IMR-90 (cell line): ENCODE data around the gene MINAR1. TPM values are rescaled to one million over a fixed set of nuclear protein-coding genes. Genes with fewer than 3 reads are reported as not detected.
A peak's percentile ranks its signal among the peaks of the same experiment; 100 is the strongest.

Experiments
- ATAC-seq: fragments of 200-7000 bp; cut with Tn5 transposase; 2 replicates; pipeline ENCODE4 v1.9.1; 2020; ENCODE audit warnings: low read depth, mild to moderate bottlenecking, moderate library complexity
- BruUV-seq: library from RNA; stranded (reverse); fragments of 400-500 nt; replicated peaks from 2 replicates; lab custom pipeline; 2021; lab: Mats Ljungman, UMichigan
- CTCF ChIA-PET: fragments of 300-600 bp; formaldehyde crosslinking; extraction: SDS; loops from one replicate; lab custom pipeline; 2021; ENCODE audit warnings: antibody characterized with exemption; lab: Yijun Ruan, JAX
- POLR2A ChIA-PET: fragments of 300-600 bp; sonication (Branson Sonifier 250); formaldehyde crosslinking; loops from one replicate; lab custom pipeline; 2022; ENCODE audit warnings: antibody characterized with exemption; ENCODE audit not compliant: unreplicated experiment; lab: Charles Lee
- DNase-seq: peaks from one replicate; pipeline ENCODE4 v3.0.0; 2013
- H2AFZ ChIP-seq: replicated peaks from 2 replicates; pipeline ENCODE3; 2013; ENCODE audit warnings: low read length, mild to moderate bottlenecking; ENCODE audit not compliant: poor library complexity
- H2AK5ac ChIP-seq: 2 replicates; pipeline ENCODE4 v1.6.1; 2013; ENCODE audit warnings: low read depth, low read length, inconsistent platforms
- H2AK9ac ChIP-seq: replicated peaks from 2 replicates; pipeline ENCODE3; 2013; ENCODE audit warnings: mild to moderate bottlenecking, low read depth, low read length, moderate library complexity; ENCODE audit not compliant: poor library complexity
- H2BK120ac ChIP-seq: 2 replicates; pipeline ENCODE4 v1.6.1; 2013; ENCODE audit warnings: low read depth, low read length, inconsistent platforms
- H2BK15ac ChIP-seq: 3 replicates; pipeline ENCODE4 v1.6.1; 2013; ENCODE audit warnings: low read depth, low read length, inconsistent platforms
- H2BK20ac ChIP-seq: 2 replicates; pipeline ENCODE4 v1.6.1; 2013; ENCODE audit warnings: low read depth, mild to moderate bottlenecking, inconsistent platforms, low read length, moderate library complexity
- H2BK5ac ChIP-seq: 2 replicates; pipeline ENCODE4 v1.6.1; 2013; ENCODE audit warnings: mild to moderate bottlenecking, low read depth, low read length, inconsistent platforms; ENCODE audit not compliant: poor library complexity, severe bottlenecking
- H3K14ac ChIP-seq: replicated peaks from 2 replicates; pipeline ENCODE4 v1.6.1; 2013; ENCODE audit warnings: low read depth, low read length, inconsistent platforms
- H3K18ac ChIP-seq: 2 replicates; pipeline ENCODE4 v1.6.1; 2013; ENCODE audit warnings: low read depth, low read length, control low read depth
- H3K23ac ChIP-seq: 2 replicates; pipeline ENCODE4 v1.6.1; 2013; ENCODE audit warnings: low read depth, low read length, inconsistent platforms
- H3K27ac ChIP-seq: 2 replicates; pipeline ENCODE4 v1.5.1; 2013; ENCODE audit warnings: mild to moderate bottlenecking, control low read depth, low read length; ENCODE audit not compliant: insufficient read depth
- H3K27me3 ChIP-seq: 2 replicates; pipeline ENCODE4 v1.6.1; 2013; ENCODE audit warnings: low read length; ENCODE audit not compliant: control insufficient read depth, insufficient read depth
- H3K36me3 ChIP-seq: 2 replicates; pipeline ENCODE4 v1.6.1; 2013; ENCODE audit warnings: low read length, mixed read lengths; ENCODE audit not compliant: control insufficient read depth, insufficient read depth
- H3K4ac ChIP-seq: 2 replicates; pipeline ENCODE4 v1.6.1; 2013; ENCODE audit warnings: low read depth, low read length, inconsistent platforms
- H3K4me1 ChIP-seq: 2 replicates; pipeline ENCODE4 v1.6.1; 2013; ENCODE audit warnings: low read length, mixed read lengths; ENCODE audit not compliant: control insufficient read depth, insufficient read depth
- H3K4me2 ChIP-seq: 2 replicates; pipeline ENCODE4 v1.6.1; 2013; ENCODE audit warnings: low read depth, mild to moderate bottlenecking, control low read depth, low read length, moderate library complexity
- H3K4me3 ChIP-seq: 2 replicates; pipeline ENCODE4 v1.5.1; 2013; ENCODE audit warnings: low read depth, mild to moderate bottlenecking, control low read depth, low read length, moderate library complexity; ENCODE audit not compliant: insufficient read depth
- H3K56ac ChIP-seq: 2 replicates; pipeline ENCODE4 v1.6.1; 2013; ENCODE audit warnings: low read length, inconsistent platforms; ENCODE audit not compliant: insufficient read depth; ENCODE audit errors: extremely low read depth
- H3K79me1 ChIP-seq, 2 experiments: 2 replicates each; pipeline ENCODE4 v1.6.1; 2013; ENCODE audit warnings: low read length in 2 of 2, inconsistent platforms in 1 of 2, low read depth in 1 of 2
- H3K9ac ChIP-seq: 2 replicates; pipeline ENCODE4 v1.6.1; 2013; ENCODE audit warnings: low read depth, low read length, control low read depth
- H3K9me1 ChIP-seq: 2 replicates; pipeline ENCODE4 v1.6.1; 2013; ENCODE audit warnings: low read length, inconsistent platforms; ENCODE audit not compliant: insufficient read depth
- H3K9me3 ChIP-seq: 2 replicates; pipeline ENCODE4 v1.6.1; 2013; ENCODE audit warnings: low read length; ENCODE audit not compliant: control insufficient read depth, insufficient read depth
- H4K20me1 ChIP-seq: 2 replicates; pipeline ENCODE4 v1.6.1; 2013; ENCODE audit warnings: low read length, inconsistent platforms; ENCODE audit not compliant: insufficient read depth
- H4K5ac ChIP-seq: 2 replicates; pipeline ENCODE4 v1.6.1; 2013; ENCODE audit warnings: mild to moderate bottlenecking, low read depth, low read length, control low read depth
- H4K8ac ChIP-seq, 2 experiments: 2 replicates each; pipeline ENCODE4 v1.6.1; 2013; ENCODE audit warnings: low read depth in 2 of 2, low read length in 2 of 2, control low read depth in 1 of 2, inconsistent platforms in 1 of 2
- H4K91ac ChIP-seq: 2 replicates; pipeline ENCODE4 v1.6.1; 2013; ENCODE audit warnings: low read depth, low read length, inconsistent platforms; ENCODE audit not compliant: insufficient read depth
- BHLHE40 ChIP-seq: fragments of 150-350 bp; IDR thresholded peaks from 2 replicates; pipeline ENCODE4 v1.6.1; 2016; ENCODE audit warnings: mild to moderate bottlenecking, low read depth, low read length
- CEBPB ChIP-seq: IDR thresholded peaks from 2 replicates; pipeline ENCODE4 v1.6.1; 2012; ENCODE audit warnings: low read depth, low read length, improper control_type of control experiment
- CHD1 ChIP-seq: IDR thresholded peaks from 2 replicates; pipeline ENCODE4 v1.6.1; 2012; ENCODE audit warnings: low read depth, low read length, improper control_type of control experiment
- CTCF ChIP-seq: conservative IDR thresholded peaks from 2 replicates; pipeline ENCODE4 v1.5.1; 2012; ENCODE audit warnings: mild to moderate bottlenecking, low read depth, low read length, improper control_type of control experiment
- ELK1 ChIP-seq: fragments of 150-350 bp; IDR thresholded peaks from 2 replicates; pipeline ENCODE4 v1.6.1; 2016; ENCODE audit warnings: low read depth, mild to moderate bottlenecking, low read length, moderate library complexity, borderline replicate concordance
- FOS ChIP-seq: fragments of 150-350 bp; IDR thresholded peaks from 2 replicates; pipeline ENCODE4 v1.6.1; 2016; ENCODE audit warnings: low read depth, low read length
- MAFK ChIP-seq: IDR thresholded peaks from 2 replicates; pipeline ENCODE4 v1.6.1; 2012; ENCODE audit warnings: low read depth, low read length, improper control_type of control experiment
- MAZ ChIP-seq: IDR thresholded peaks from 2 replicates; pipeline ENCODE4 v1.6.1; 2012; ENCODE audit warnings: low read depth, mild to moderate bottlenecking, low read length, improper control_type of control experiment, moderate library complexity, borderline replicate concordance
- MXI1 ChIP-seq: IDR thresholded peaks from 2 replicates; pipeline ENCODE4 v1.6.1; 2012; ENCODE audit warnings: low read depth, mild to moderate bottlenecking, low read length, moderate library complexity, borderline replicate concordance
- NFE2L2 ChIP-seq: fragments of 150-350 bp; IDR thresholded peaks from 2 replicates; pipeline ENCODE4 v1.6.1; 2016; ENCODE audit warnings: low read depth, mild to moderate bottlenecking, low read length
- POLR2A ChIP-seq: IDR thresholded peaks from 2 replicates; pipeline ENCODE4 v1.6.1; 2012; ENCODE audit warnings: mild to moderate bottlenecking, low read depth, low read length
- RAD21 ChIP-seq: IDR thresholded peaks from 2 replicates; pipeline ENCODE4 v1.6.1; 2012; ENCODE audit warnings: low read length, improper control_type of control experiment
- RCOR1 ChIP-seq: IDR thresholded peaks from 2 replicates; pipeline ENCODE4 v1.6.1; 2012; ENCODE audit warnings: mild to moderate bottlenecking, low read length, improper control_type of control experiment; ENCODE audit not compliant: insufficient replicate concordance
- RFX5 ChIP-seq: IDR thresholded peaks from 2 replicates; pipeline ENCODE4 v1.8.0; 2012; ENCODE audit warnings: low read depth, mild to moderate bottlenecking, low read length, moderate library complexity
- USF2 ChIP-seq: fragments of 150-350 bp; IDR thresholded peaks from 2 replicates; pipeline ENCODE4 v1.6.1; 2017; ENCODE audit warnings: mild to moderate bottlenecking, antibody characterized with exemption, low read length, low read depth
- WGBS, 2 experiments: methylation state at CpG; one replicate each; pipeline versions ENCODE4 v1.1.5 to v1.1.7; 2013; ENCODE audit warnings: missing lambda C conversion rate in 2 of 2; ENCODE audit not compliant: insufficient read length in 1 of 2; ENCODE audit errors: extremely low coverage in 2 of 2; 5-methylcytosine and 5-hydroxymethylcytosine counted together
- dilution Hi-C: fragments of 300-500 bp; cut with HindIII; formaldehyde crosslinking; loops from one replicate; pipeline ENCODE4 v1.14.3; 2018; ENCODE audit warnings: low sequenced_read_pairs; ENCODE audit not compliant: unreplicated experiment
- in situ Hi-C: fragments of 300-500 bp; cut with MboI; formaldehyde crosslinking; loops from 3 replicates; pipeline ENCODE4 v1.14.3; 2019; ENCODE audit warnings: low sequenced_read_pairs, inconsistent platforms, mixed read lengths
- intact Hi-C: fragments of 100-400 bp; cut with micrococcal nuclease; formaldehyde crosslinking; loops from 2 replicates; pipeline ENCODE4 v1.10.0; 2022
- polyA plus RNA-seq, 3 experiments: library from polyadenylated mRNA; depleted of rRNA; stranded (reverse); fragments of >200 nt; gene quantifications; 2 replicates each; pipeline ENCODE4 v1.2.3, GENCODE V29; 2012; ENCODE audit warnings: low replicate concordance in 1 of 3
- total RNA-seq: library from RNA; depleted of rRNA; stranded (reverse); fragments of >200 nt; gene quantifications from 2 replicates; pipeline ENCODE4 v1.2.3, GENCODE V29; 2012

MINAR1 gene
- total and polyA plus RNA-seq, 2 of the 4 experiments (the other 2 are of a cell fraction): 0.65 to 1.6 TPM

- H4K91ac ChIP-seq: no peak overlapping the region
- H2AK9ac ChIP-seq: no peak overlapping the region
- H3K27ac ChIP-seq: no peak overlapping the region
- no peaks in the 10 kb centered on the region for H3K36me3 ChIP-seq
- no peak overlapping the region for H3K56ac ChIP-seq
- H2BK120ac ChIP-seq: no peak overlapping the region
- no peak overlapping the region for H2BK5ac ChIP-seq
- TF ChIP-seq ELK1 (no peak), FOS (no peak), RCOR1 (no peak), POLR2A (no peak), BHLHE40 (no peak), CHD1 (no peak), CTCF (no peak), MAZ (no peak), MXI1 (no peak), NFE2L2 (no peak), MAFK (no peak), USF2 (no peak), RAD21 (no peak), RFX5 (no peak), CEBPB (no peak)
- intact Hi-C loops: no loop called here
- H3K79me1 ChIP-seq: no peaks in the 10 kb centered on the region
- in situ Hi-C loops: no loop called here
- H3K4me2 ChIP-seq: no peak overlapping the region
- no peak overlapping the region for H2AFZ ChIP-seq
- H3K23ac ChIP-seq: no peak overlapping the region
- no peak overlapping the region for H4K8ac ChIP-seq
- ChIA-PET POLR2A (no interaction called here), CTCF (no interaction called here)
- no peak overlapping the region for H2AK5ac ChIP-seq
- dilution Hi-C loops: no loop called here
- no peak overlapping the region for H4K5ac ChIP-seq
- peaks cover 2% of the 10 kb centered on the region; the same call in 1 of the 2 replicates for H3K4me1 ChIP-seq
- H4K20me1 ChIP-seq: no peaks in the 10 kb centered on the region
- H3K27me3 ChIP-seq: no peaks in the 10 kb centered on the region
- no peaks in the 10 kb centered on the region for H3K9me3 ChIP-seq
- no peak; the same call in 1 of the 2 replicates for ATAC-seq
- no peak overlapping the region for H3K9ac ChIP-seq
- no peak overlapping the region for H3K4me3 ChIP-seq
- DNase-seq: peak; percentile 31
- H3K14ac ChIP-seq: no peak overlapping the region
- H3K9me1 ChIP-seq: no peaks in the 10 kb centered on the region
- no CpG with 5 or more reads among the region's 1 CpG for WGBS, 2 experiments
- no TSS peak for BruUV-seq
- no peak overlapping the region for H2BK15ac ChIP-seq
- H3K18ac ChIP-seq: no peak overlapping the region
- no peak overlapping the region for H3K4ac ChIP-seq
- H2BK20ac ChIP-seq: no peak overlapping the region
Measured at GRCh38 chr15:79474252-79474651, 42.1 kb downstream of the MINAR1 start.
